ENCODE results near the gene MAK. TPM values are rescaled to one million over a fixed set of nuclear protein-coding genes. Genes with fewer than 3 reads are reported as not detected.
"Not testable (repeated sequence)": the region's sequence is repeated elsewhere in the genome, so short reads cannot be mapped to it uniquely, and the experiment has no call there.

The MAK gene
- total RNA-seq, 1 donor from 2014 or later: 0.16 TPM

DNA sequence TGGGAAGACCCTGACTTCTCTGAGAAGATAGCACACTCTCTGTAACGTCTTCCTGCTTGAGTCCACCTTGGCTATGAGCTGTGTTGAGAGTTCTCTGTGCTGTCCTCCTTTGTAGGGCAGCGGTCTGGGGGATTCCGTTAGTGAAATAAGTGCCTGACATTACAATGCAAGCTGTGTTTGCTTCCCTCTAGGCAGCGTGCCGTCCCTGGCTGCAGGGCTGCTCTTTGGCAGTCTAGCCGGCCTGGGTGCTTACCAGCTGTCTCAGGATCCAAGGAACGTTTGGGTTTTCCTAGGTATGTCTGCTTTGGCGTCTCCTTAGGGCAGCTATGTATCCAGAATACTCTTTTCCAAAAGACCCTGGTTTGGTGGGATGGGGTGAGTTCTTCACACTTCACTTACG lies 112.6 kb downstream of the MAK start:
- no peak for DNase-seq (ENCODE audit: low spot score)

DNA sequence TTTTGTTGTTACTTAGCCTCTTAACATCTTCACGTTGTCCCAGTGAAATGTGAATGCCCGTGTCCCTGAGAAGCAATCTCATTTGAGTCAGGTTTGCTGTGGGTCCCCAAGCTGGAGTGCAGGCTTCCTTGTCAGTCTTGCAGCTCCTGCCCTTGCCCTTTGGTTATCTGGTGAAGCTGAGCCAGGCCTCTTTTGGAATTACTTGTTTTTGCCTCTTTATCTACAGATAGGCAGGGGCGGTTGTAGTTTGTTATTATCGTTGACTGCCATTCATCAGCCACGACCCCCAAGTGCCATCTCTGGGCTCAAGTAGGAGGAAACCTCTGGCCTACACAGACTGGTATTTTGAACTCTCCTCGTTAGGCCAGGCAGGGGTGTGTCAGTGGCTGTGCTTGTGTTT lies 113.3 kb downstream of the MAK start:
- no peak for DNase-seq (ENCODE audit: low spot score)

DNA sequence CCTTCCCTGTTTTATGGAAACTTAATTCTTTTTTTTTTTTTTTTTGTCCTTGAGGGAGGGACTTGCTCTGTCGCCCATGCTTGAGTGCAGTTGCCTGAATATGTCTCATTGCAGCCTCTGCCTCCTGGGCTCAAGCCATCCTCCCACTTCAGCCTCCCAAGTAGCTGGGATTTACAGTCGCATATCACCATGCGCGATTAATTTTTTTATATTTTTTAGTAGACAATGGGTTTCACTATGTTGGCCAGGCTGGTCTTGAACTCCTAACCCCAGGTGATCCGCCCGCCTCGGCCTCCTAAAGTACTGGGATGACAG lies 114.8 kb downstream of the MAK start:
- no peak for DNase-seq (ENCODE audit: low spot score)

DNA sequence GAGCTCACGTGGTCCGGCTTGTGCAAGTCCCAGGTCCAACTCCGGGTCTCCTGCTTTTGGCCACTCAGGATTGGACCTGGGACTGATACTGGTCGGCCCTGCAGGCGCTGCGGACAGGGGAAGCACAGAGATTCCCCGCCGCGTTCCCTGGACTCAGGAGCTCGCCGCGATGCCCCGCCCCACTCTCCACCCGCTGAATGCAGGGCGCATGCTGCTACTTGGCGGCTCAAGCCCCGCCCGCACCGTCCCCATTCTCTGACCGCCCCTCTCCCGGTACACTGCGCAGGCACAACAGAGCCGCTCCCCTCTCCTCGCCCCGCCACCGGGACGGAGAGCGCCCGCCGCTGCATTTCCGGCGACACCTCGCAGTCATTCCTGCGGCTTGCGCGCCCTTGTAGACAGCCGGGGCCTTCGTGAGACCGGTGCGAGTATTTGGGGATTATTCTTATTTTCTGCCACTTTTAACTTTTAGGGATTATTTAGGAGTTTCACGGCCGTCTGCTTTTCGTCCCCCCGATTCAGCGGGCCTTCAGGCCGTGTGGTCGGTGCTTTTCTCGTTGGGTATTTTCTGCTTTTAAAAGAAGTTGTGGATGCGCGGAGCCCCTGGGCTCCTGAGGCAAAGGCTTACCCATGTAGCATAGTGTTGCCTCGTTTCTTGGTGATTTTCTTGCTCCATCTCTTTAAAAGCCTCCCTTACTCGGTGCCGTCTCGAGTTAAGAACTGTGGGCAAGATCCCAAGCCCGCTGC lies 115.3 kb downstream of the MAK start, which contains the start of gene TMEM14C:
Gene TMEM14C (plus strand): TSS at position 251 of the 747 bp plus-strand sequence. CDS start 1,544 bp downstream, outside the sequence.
- peak; percentile 98 for DNase-seq (ENCODE audit: low spot score)

DNA sequence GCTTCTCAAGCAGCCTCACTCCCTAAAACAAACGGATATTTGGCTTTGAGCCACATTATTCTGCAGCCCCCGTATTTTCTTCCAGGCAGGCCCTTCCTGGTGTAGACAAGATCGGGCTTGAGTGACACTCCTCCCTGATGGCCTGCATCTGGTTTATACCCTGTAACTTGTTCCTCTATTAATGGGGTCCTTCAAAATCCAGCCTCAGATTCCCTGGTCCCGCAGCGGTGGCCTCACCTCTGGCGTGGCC lies 115.8 kb downstream of the MAK start:
- no peak for DNase-seq (ENCODE audit: low spot score)

DNA sequence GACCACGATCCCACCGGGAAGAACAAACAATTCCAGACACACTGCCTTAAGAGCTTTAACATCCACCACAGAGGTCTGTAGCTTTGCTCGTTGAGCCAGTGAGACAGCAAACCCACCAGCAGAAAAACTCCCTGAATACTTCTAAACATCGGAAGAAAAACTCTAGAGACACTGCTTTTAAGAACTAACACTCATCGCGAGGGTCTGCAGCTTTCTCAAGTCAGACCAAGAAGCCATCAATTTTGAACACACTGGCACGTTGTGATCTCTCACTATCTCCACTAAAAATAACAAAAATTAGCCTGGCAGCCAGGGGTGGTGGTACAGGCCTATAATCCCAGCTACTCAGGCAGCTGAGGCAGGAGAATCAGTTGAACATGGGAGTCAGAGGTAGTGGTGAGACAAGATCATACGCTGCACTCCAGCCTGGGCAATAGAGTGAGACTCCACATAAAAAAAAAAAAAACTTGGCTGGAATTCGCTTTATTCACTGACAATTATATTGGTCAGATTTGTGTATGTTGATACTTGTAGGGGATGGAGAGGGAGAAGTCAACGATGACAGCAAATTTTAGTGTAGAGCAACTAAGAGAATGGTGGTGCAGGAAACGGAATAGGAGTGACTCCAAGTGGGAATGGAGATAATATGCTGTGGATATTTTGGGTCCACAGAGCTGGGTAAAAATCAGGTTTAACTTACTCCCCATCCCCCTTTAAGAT lies 116.3 kb downstream of the MAK start:
- DNase-seq (ENCODE audit: low spot score): no peak

DNA sequence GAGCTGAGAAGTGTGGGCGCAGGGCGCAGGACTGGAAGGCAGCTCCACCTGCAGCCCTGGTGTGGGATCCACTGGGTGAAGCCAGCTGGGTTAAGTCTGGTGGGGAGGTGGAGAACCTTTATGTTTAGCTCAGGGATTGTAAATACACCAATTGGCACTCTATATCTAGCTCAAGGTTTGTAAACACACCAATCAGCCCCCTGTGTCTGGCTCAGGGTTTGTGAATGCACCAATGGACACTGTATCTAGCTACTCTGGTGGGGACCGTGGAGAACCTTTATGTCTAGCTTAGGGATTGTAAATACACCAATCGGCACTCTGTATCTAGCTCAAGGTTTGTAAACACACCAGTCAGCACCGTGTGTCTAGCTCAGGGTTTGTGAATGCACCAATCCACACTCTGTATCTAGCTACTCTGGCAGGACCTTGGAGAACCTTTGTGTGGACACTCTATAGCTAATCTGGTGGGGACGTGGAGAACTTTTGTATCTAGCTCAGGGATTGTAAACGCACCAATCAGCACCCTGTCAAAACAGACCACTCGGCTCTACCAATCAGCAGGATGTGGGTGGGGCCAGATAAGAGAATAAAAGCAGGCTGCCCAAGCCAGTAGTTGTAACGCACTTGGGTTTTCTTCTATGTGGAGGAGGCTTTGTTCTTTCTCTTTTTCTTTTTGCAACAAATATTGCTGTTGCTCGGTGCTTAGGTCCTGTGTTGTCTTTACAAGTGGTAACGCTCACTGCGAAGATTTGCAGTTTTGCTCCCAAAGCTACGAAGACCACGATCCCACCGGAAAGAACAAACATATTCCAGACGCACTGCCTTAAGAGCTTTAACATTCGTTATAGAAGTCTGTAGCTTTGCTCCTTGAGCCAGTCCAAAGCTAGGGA lies 117.1 kb downstream of the MAK start:
- DNase-seq (ENCODE audit: low spot score): not testable (repeated sequence)

DNA sequence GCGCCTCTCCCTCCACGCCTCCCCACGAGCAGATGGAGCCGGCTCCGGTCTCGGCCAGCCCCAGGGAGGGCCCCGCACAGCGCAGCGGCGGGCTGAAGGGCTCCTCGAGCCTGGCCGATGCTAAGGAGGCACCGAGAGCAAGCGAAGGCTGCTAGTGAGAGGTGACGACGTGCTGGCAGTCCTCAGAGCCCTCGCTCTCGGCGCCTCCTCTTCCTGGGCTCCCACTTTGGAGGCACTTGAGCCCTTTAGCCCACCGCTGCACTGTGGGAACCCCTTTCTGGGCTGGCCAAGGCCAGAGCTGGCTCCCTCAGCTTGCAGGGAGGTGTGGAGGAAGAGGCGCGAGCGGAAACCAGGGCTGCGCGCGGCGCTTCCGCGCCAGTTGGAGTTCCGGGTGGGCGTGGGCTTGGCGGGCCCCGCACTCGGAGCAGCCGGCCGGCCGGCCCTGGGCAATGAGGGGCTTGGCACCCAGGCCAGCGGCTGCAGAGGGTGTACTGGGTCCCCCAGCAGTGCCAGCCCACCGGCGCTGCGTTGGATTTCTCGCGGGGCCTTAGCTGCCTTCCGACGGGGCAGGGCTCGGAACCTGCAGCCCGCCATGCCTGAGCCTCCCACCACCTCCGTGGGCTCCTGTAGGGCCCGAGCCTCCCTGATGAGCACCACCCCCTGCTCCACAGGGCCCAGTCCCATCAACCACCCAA lies 117.9 kb downstream of the MAK start:
- peak; percentile 69 for DNase-seq (ENCODE audit: low spot score)

DNA sequence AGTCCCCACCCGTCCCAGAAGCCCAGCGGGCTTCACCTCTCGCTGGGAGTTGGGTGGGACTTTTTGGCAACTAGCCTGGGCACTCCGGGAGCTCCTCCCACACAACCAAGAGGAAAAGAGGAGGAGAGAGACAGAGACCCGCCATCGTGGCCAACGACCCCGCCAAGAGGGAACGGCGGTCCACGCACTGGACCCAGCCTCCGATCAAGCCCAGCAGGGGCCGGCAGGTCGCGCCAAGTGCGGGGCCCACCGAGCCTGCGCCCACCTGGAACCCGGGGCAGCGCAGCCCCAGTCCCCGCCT lies 118.4 kb downstream of the MAK start:
- peak; percentile 61 for DNase-seq (ENCODE audit: low spot score)

DNA sequence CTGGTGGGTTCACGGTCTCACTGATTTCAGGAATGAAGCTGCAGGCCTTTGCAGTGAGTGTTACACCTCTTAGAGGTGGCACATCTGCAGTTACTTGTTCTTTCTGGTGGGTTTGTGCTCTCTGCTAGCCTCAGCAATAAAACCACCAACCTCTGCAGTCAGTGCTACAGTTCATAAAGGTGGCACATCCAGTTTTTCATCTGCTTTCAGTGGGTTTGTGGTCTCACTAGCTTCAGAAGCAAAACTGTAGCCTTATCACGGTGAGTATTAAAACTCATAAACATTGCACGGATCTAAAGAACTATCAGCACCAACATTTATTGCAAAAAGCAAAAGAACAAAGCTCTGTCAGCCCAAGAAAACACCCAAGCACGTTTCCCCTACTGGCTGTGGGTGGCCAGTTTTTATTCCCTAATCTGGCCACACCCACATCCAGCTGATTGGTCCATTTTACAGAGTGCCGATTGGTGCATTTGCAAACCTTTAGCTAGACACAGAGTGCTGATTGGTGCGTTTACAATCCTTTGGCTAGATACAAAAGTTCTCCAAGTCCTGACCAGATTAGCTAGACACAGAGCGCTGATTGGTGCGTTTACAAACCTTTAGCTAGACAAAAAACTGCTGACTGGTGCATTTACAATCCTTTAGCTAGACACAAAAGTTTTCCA lies 118.9 kb downstream of the MAK start:
- DNase-seq (ENCODE audit: low spot score): no peak

DNA sequence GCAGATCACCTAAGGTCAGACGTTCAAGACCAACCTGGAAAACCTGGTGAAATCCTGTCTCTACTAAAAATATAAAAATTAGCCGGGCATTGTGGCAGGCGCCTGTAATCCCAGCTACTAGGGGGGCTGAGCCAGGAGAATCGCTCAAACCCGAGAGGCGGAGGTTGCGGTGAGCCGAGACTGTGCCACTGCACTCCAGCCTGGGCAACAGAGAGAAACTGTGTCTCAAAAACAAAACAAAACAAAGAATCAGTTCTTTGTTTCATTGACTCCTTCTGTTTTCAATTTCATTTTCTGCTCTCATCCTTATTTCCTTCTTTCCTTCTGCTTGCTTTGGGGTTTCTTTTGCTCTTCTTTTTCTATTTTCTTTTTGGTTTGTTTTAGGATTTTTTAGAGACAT lies 124.4 kb downstream of the MAK start:
- DNase-seq (ENCODE audit: low spot score): no peak

Other genes with a start within 250 kb of the MAK start
- 1.8 TPM for gene C6orf52, start 143.9 kb downstream of the MAK start, total RNA-seq
- gene PAK1IP1, start 143.6 kb downstream of the MAK start, total RNA-seq: 14.5 TPM
- 85.5 TPM for gene TMEM14C, start 115.5 kb downstream of the MAK start, total RNA-seq
- gene TMEM14B, start 90.7 kb downstream of the MAK start, total RNA-seq: 83.3 TPM
- gene GCM2, start 43.5 kb upstream of the MAK start, total RNA-seq: not detected
- 0.26 TPM for gene SYCP2L, start 48.5 kb upstream of the MAK start, total RNA-seq
- gene ELOVL2, start 205.8 kb upstream of the MAK start, total RNA-seq: 0.31 TPM

Measured in ureter (tissue), 1 donor.